ENCODE data around the gene C16orf87. TPM values are rescaled to one million over a fixed set of nuclear protein-coding genes. Genes with fewer than 3 reads are reported as not detected.

The C16orf87 gene
- total RNA-seq, 1 donor: 9.8 TPM

- H3K27me3 ChIP-seq (ENCODE audit: insufficient read depth, low read length): no peaks in the 10 kb centered on the region
- no peaks in the 10 kb centered on the region for H3K36me3 ChIP-seq (ENCODE audit: insufficient read depth, low read length)
These were observed 35.3 kb upstream of the C16orf87 start for GRCh38 chr16:46866286-46866685.

DNA sequence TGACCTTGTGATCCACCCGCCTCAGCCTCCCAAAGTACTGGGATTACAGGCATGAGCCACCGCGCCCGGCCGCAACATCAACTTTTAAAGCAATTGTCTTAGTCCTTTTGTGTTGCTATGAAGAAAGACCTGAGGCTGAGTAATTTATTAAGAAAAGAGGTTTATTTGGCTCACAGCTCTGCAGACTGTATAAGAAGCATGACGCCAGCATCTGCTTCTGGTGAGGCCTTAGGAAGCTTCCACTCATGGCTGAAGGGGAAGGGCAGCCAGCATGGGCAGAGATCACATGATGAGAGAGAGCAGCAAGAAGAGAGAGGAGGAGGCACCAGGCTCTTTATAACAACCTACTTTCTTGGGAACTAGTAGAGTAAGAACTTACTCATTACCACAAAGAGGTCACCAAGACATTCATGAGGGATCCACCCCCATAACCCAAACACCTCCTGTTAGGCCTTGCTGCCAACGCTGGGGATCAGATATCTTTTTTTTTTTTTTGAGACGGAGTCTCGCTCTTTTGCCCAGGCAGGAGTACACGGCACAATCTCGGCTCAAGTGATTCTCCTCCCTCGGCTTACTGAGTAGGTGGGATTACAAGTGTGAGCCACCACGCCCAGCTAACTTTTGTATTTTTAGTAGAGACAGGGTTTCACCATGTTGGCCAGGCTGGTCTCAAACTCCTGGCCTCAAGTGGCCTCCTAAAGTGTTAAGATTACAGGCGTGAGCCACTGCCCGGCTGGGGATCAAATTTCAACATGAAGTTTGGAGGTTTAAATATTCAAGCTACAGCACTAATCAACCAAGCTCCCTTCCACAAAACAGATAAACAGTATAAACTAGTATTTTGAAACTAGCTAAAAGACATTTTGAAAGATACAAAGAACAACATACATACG, 31.8 kb upstream of the C16orf87 start:
- H2AFZ ChIP-seq (ENCODE audit: low read length): peak overlapping the region; percentile 41
- H3K27ac ChIP-seq (ENCODE audit: low read depth, low read length): no peak overlapping the region
- H3K4me3 ChIP-seq (ENCODE audit: insufficient read depth, low read length): no peak overlapping the region
- H3K27me3 ChIP-seq (ENCODE audit: insufficient read depth, low read length): no peaks in the 10 kb centered on the region
- TF ChIP-seq, protein P1, sequence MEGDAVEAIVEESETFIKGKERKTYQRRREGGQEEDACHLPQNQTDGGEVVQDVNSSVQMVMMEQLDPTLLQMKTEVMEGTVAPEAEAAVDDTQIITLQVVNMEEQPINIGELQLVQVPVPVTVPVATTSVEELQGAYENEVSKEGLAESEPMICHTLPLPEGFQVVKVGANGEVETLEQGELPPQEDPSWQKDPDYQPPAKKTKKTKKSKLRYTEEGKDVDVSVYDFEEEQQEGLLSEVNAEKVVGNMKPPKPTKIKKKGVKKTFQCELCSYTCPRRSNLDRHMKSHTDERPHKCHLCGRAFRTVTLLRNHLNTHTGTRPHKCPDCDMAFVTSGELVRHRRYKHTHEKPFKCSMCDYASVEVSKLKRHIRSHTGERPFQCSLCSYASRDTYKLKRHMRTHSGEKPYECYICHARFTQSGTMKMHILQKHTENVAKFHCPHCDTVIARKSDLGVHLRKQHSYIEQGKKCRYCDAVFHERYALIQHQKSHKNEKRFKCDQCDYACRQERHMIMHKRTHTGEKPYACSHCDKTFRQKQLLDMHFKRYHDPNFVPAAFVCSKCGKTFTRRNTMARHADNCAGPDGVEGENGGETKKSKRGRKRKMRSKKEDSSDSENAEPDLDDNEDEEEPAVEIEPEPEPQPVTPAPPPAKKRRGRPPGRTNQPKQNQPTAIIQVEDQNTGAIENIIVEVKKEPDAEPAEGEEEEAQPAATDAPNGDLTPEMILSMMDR (IDR thresholded peaks at IDR 0.05; ENCODE audit: extremely low read depth, low read depth, low read length): no peak
- H3K4me1 ChIP-seq (ENCODE audit: insufficient read depth, low read length): peaks cover 7% of the 10 kb centered on the region
- H3K9me3 ChIP-seq (ENCODE audit: low read depth, low read length): no peaks in the 10 kb centered on the region
- no peaks in the 10 kb centered on the region for H3K79me2 ChIP-seq (ENCODE audit: insufficient read depth, low read length)
- no peaks in the 10 kb centered on the region for H3K36me3 ChIP-seq (ENCODE audit: insufficient read depth, low read length)
- no peaks in the 10 kb centered on the region for H4K20me1 ChIP-seq (ENCODE audit: insufficient read depth, low read length)
- H3K4me2 ChIP-seq (ENCODE audit: insufficient read depth, low read length): no peak overlapping the region
- DNase-seq (ENCODE audit: insufficient read length, low spot score, missing footprints): no peak

More at GRCh38 chr16:46866286-46866685, 35.3 kb upstream of the C16orf87 start:
- H2AFZ ChIP-seq (ENCODE audit: low read length): no peak overlapping the region
- no peak overlapping the region for H3K4me3 ChIP-seq (ENCODE audit: insufficient read depth, low read length)
- H4K20me1 ChIP-seq (ENCODE audit: insufficient read depth, low read length): no peaks in the 10 kb centered on the region
- no peaks in the 10 kb centered on the region for H3K79me2 ChIP-seq (ENCODE audit: insufficient read depth, low read length)
- H3K27ac ChIP-seq (ENCODE audit: low read depth, low read length): no peak overlapping the region
- DNase-seq (ENCODE audit: insufficient read length, low spot score, missing footprints): no peak
- H3K4me2 ChIP-seq (ENCODE audit: insufficient read depth, low read length): no peak overlapping the region
- TF ChIP-seq, protein P1 (IDR thresholded peaks at IDR 0.05; ENCODE audit: extremely low read depth, low read depth, low read length): no peak
- H3K9me3 ChIP-seq (ENCODE audit: low read depth, low read length): no peaks in the 10 kb centered on the region
- H3K4me1 ChIP-seq (ENCODE audit: insufficient read depth, low read length): no peaks in the 10 kb centered on the region

- peak overlapping the region; percentile 76 for H2AFZ ChIP-seq (ENCODE audit: low read length)
- no peaks in the 10 kb centered on the region for H3K36me3 ChIP-seq (ENCODE audit: insufficient read depth, low read length)
- peak; percentile 92 for DNase-seq (ENCODE audit: insufficient read length, low spot score, missing footprints)
- H3K4me2 ChIP-seq (ENCODE audit: insufficient read depth, low read length): no peak overlapping the region
- TF ChIP-seq, protein P1 (IDR thresholded peaks at IDR 0.05; ENCODE audit: extremely low read depth, low read depth, low read length): no peak
- H3K79me2 ChIP-seq (ENCODE audit: insufficient read depth, low read length): no peaks in the 10 kb centered on the region
- peak overlapping the region; percentile 47 for H3K27ac ChIP-seq (ENCODE audit: low read depth, low read length)
- no peaks in the 10 kb centered on the region for H3K9me3 ChIP-seq (ENCODE audit: low read depth, low read length)
- H4K20me1 ChIP-seq (ENCODE audit: insufficient read depth, low read length): no peaks in the 10 kb centered on the region
- peaks cover 7% of the 10 kb centered on the region for H3K4me1 ChIP-seq (ENCODE audit: insufficient read depth, low read length)
- H3K4me3 ChIP-seq (ENCODE audit: insufficient read depth, low read length): no peak overlapping the region
- no peaks in the 10 kb centered on the region for H3K27me3 ChIP-seq (ENCODE audit: insufficient read depth, low read length)
These were observed 28.8 kb upstream of the C16orf87 start for GRCh38 chr16:46859719-46860152.

- no peak for DNase-seq (ENCODE audit: insufficient read length, low spot score, missing footprints)
- no peak overlapping the region for H3K4me2 ChIP-seq (ENCODE audit: insufficient read depth, low read length)
- no peaks in the 10 kb centered on the region for H3K79me2 ChIP-seq (ENCODE audit: insufficient read depth, low read length)
- H3K4me1 ChIP-seq (ENCODE audit: insufficient read depth, low read length): peaks cover 7% of the 10 kb centered on the region
- H3K4me3 ChIP-seq (ENCODE audit: insufficient read depth, low read length): no peak overlapping the region
- no peaks in the 10 kb centered on the region for H3K27me3 ChIP-seq (ENCODE audit: insufficient read depth, low read length)
- H4K20me1 ChIP-seq (ENCODE audit: insufficient read depth, low read length): no peaks in the 10 kb centered on the region
- TF ChIP-seq, protein P1 (IDR thresholded peaks at IDR 0.05; ENCODE audit: extremely low read depth, low read depth, low read length): no peak
- H3K27ac ChIP-seq (ENCODE audit: low read depth, low read length): no peak overlapping the region
- no peak overlapping the region for H2AFZ ChIP-seq (ENCODE audit: low read length)
- H3K36me3 ChIP-seq (ENCODE audit: insufficient read depth, low read length): no peaks in the 10 kb centered on the region
- no peaks in the 10 kb centered on the region for H3K9me3 ChIP-seq (ENCODE audit: low read depth, low read length)
These were observed 27.2 kb upstream of the C16orf87 start for GRCh38 chr16:46858151-46858550.
